ENCODE results near the gene OPCML.

Gene OPCML

GRCh38 chr11:132961453-132961852 lies 570.8 kb downstream of the OPCML start:
- TF ChIP-seq CTCF (IDR thresholded peaks at IDR 0.05; ENCODE audit: control extremely low read depth, extremely low read depth, low read depth, missing control alignments): no peak
- no peak for DNase-seq (ENCODE audit: extremely low spot score)
- ChIA-PET POLR2A (no interaction called here), CTCF (no interaction called here)

GRCh38 chr11:132960273-132961078 lies 571.8 kb downstream of the OPCML start:
- DNase-seq (ENCODE audit: extremely low spot score): no peak
- CTCF ChIA-PET: interaction anchor here (1.5 kb wide), 1 partner anchor 20 kb away, joined by 4 read pairs; no protein-coding TSS in a partner anchor

GRCh38 chr11:132959693-132960092 lies 572.6 kb downstream of the OPCML start:
- ChIA-PET POLR2A (no interaction called here), CTCF (interaction anchor here (1.5 kb wide), 1 partner anchor 19 kb away, joined by 4 read pairs; no protein-coding TSS in a partner anchor)
- DNase-seq (ENCODE audit: extremely low spot score): no peak
- no peak for TF ChIP-seq CTCF (IDR thresholded peaks at IDR 0.05; ENCODE audit: control extremely low read depth, extremely low read depth, low read depth, missing control alignments)

More at GRCh38 chr11:132960273-132961078, 571.8 kb downstream of the OPCML start:
- no peak for TF ChIP-seq CTCF (IDR thresholded peaks at IDR 0.05; ENCODE audit: control extremely low read depth, extremely low read depth, low read depth, missing control alignments)
- POLR2A ChIA-PET: no interaction called here

- TF ChIP-seq CTCF (IDR thresholded peaks at IDR 0.05; ENCODE audit: control extremely low read depth, extremely low read depth, low read depth, missing control alignments): no peak
- no peak for DNase-seq (ENCODE audit: extremely low spot score)
- ChIA-PET POLR2A (no interaction called here), CTCF (interaction anchor here (1.1 to 1.3 kb wide), 2 partner anchors 13 to 17 kb away, joined by 3 to 4 read pairs; no protein-coding TSS in a partner anchor)
Observed at GRCh38 chr11:132957881-132958280, 574.4 kb downstream of the OPCML start.

GRCh38 chr11:132948252-132948651 lies 584.0 kb downstream of the OPCML start:
- no peak for DNase-seq (ENCODE audit: extremely low spot score)
- CTCF ChIA-PET: no interaction called here
- no peak for TF ChIP-seq CTCF (IDR thresholded peaks at IDR 0.05; ENCODE audit: control extremely low read depth, extremely low read depth, low read depth, missing control alignments)
- POLR2A ChIA-PET: no interaction called here

- TF ChIP-seq CTCF (IDR thresholded peaks at IDR 0.05; ENCODE audit: control extremely low read depth, extremely low read depth, low read depth, missing control alignments): no peak
- ChIA-PET CTCF (no interaction called here), POLR2A (no interaction called here)
- no peak for DNase-seq (ENCODE audit: extremely low spot score)
Observed at GRCh38 chr11:132944569-132944944, 587.7 kb downstream of the OPCML start.
